HEK293 (cell line): ENCODE results near the gene PRUNE1.

Experiments
- CTCF ChIA-PET: fragments of 350-600 bp; formaldehyde crosslinking; extraction: SDS; loops from one replicate; lab custom pipeline; 2021; ENCODE audit warnings: antibody characterized with exemption; lab: Yijun Ruan, JAX
- POLR2A ChIA-PET: fragments of 300-600 bp; formaldehyde crosslinking; extraction: SDS; loops from one replicate; lab custom pipeline; 2020; ENCODE audit warnings: antibody characterized with exemption, inconsistent platforms; lab: Yijun Ruan, JAX
- H3K27ac ChIP-seq: fragments of 200-500 bp; sonication (Bioruptor generic); 2 replicates; pipeline ENCODE4 v1.5.1; 2014; ENCODE audit warnings: low read depth, low read length, control low read depth, inconsistent platforms; ENCODE audit errors: extremely low read depth
- H3K36me3 ChIP-seq, 2 experiments: fragments of 200-500 bp in 1 of 2; sonication (Bioruptor generic) in 1 of 2; 1 replicate in 1 of 2; 2 replicates in 1 of 2; pipeline ENCODE4 v1.5.1; 2014 to 2017; ENCODE audit warnings: inconsistent platforms in 2 of 2, low read length in 2 of 2; ENCODE audit not compliant: control insufficient read depth in 2 of 2, insufficient read depth in 1 of 2
- H3K4me1 ChIP-seq: fragments of 200-500 bp; sonication (Bioruptor generic); 2 replicates; pipeline ENCODE4 v1.5.1; 2014; ENCODE audit warnings: mild to moderate bottlenecking, low read length, inconsistent platforms; ENCODE audit not compliant: control insufficient read depth, insufficient read depth
- H3K4me3 ChIP-seq: 2 replicates; pipeline ENCODE4 v1.5.1; 2011; ENCODE audit warnings: low read depth, mild to moderate bottlenecking, control low read depth, low read length, moderate library complexity
- H3K9me3 ChIP-seq: fragments of 200-500 bp; sonication (Bioruptor generic); 2 replicates; pipeline ENCODE4 v1.5.1; 2014; ENCODE audit warnings: low read depth, low read length, inconsistent platforms; ENCODE audit not compliant: control insufficient read depth, insufficient read depth
- GFI1B ChIP-seq: fragments of 450-650 bp; formaldehyde crosslinking; IDR thresholded peaks from 2 replicates; pipeline ENCODE4 v1.5.1; 2016; ENCODE audit warnings: missing biosample characterization, missing genetic modification characterization
- KLF10 ChIP-seq: fragments of 450-650 bp; IDR thresholded peaks from 2 replicates; pipeline ENCODE4 v1.5.1; 2018; ENCODE audit warnings: missing biosample characterization, mild to moderate bottlenecking, missing genetic modification characterization
- REPIN1 ChIP-seq: fragments of 450-650 bp; formaldehyde crosslinking; IDR thresholded peaks from 2 replicates; pipeline ENCODE4 v1.5.1; 2017; ENCODE audit warnings: missing biosample characterization, missing genetic modification characterization, low read depth
- SCRT2 ChIP-seq: fragments of 450-650 bp; formaldehyde crosslinking; IDR thresholded peaks from 2 replicates; pipeline ENCODE4 v1.5.1; 2016; ENCODE audit warnings: missing biosample characterization, missing genetic modification characterization
- ZFP37 ChIP-seq: fragments of 450-650 bp; formaldehyde crosslinking; IDR thresholded peaks from 2 replicates; pipeline ENCODE4 v1.5.1; 2016; ENCODE audit warnings: missing biosample characterization, missing genetic modification characterization
- ZFP41 ChIP-seq: fragments of 450-650 bp; formaldehyde crosslinking; IDR thresholded peaks from 2 replicates; pipeline ENCODE4 v1.5.1; 2016; ENCODE audit warnings: missing biosample characterization, missing genetic modification characterization, borderline replicate concordance
- ZNF169 ChIP-seq: fragments of 450-650 bp; formaldehyde crosslinking; IDR thresholded peaks from 2 replicates; pipeline ENCODE4 v1.5.1; 2016; ENCODE audit warnings: missing biosample characterization, missing genetic modification characterization
- ZNF274 ChIP-seq, 2 experiments: fragments of 200-500 bp in 1 of 2; fragments of 450-650 bp in 1 of 2; sonication (Bioruptor generic) in 1 of 2; formaldehyde crosslinking in 1 of 2; IDR thresholded peaks; 2 replicates each; pipeline versions ENCODE4 v1.5.1 to v1.6.1; 2014 to 2016; ENCODE audit warnings: borderline replicate concordance in 1 of 2, inconsistent platforms in 1 of 2, low read length in 1 of 2, missing biosample characterization in 1 of 2, missing genetic modification characterization in 1 of 2
- ZNF366 ChIP-seq: fragments of 450-650 bp; formaldehyde crosslinking; conservative IDR thresholded peaks from 2 replicates; pipeline ENCODE4 v1.5.1; 2016; ENCODE audit warnings: missing biosample characterization, missing genetic modification characterization
- ZNF501 ChIP-seq: fragments of 450-650 bp; formaldehyde crosslinking; IDR thresholded peaks from 2 replicates; pipeline ENCODE4 v1.5.1; 2016; ENCODE audit warnings: missing biosample characterization, missing genetic modification characterization
- ZNF510 ChIP-seq: fragments of 450-650 bp; formaldehyde crosslinking; IDR thresholded peaks from 2 replicates; pipeline ENCODE4 v1.5.1; 2018; ENCODE audit warnings: mild to moderate bottlenecking, missing genetic modification characterization, missing biosample characterization; ENCODE audit not compliant: insufficient replicate concordance
- ZNF521 ChIP-seq: fragments of 450-650 bp; formaldehyde crosslinking; IDR thresholded peaks from 2 replicates; pipeline ENCODE4 v1.5.1; 2017; ENCODE audit warnings: missing biosample characterization, mild to moderate bottlenecking, missing genetic modification characterization
- ZNF624 ChIP-seq: fragments of 450-650 bp; formaldehyde crosslinking; IDR thresholded peaks from 2 replicates; pipeline ENCODE4 v1.5.1; 2017; ENCODE audit warnings: missing biosample characterization, missing genetic modification characterization
- ZNF837 ChIP-seq: fragments of 450-650 bp; formaldehyde crosslinking; IDR thresholded peaks from 2 replicates; pipeline ENCODE4 v1.5.1; 2016; ENCODE audit warnings: missing biosample characterization, missing genetic modification characterization
- TF ChIP-seq, protein P1 (sequence below): fragments of 450-650 bp; formaldehyde crosslinking; IDR thresholded peaks from 2 replicates; pipeline ENCODE4 v1.5.1; 2016; ENCODE audit warnings: missing biosample characterization, missing genetic modification characterization
- TF ChIP-seq, protein P2 (sequence below): fragments of 450-650 bp; formaldehyde crosslinking; IDR thresholded peaks from 2 replicates; pipeline ENCODE4 v1.5.1; 2016; ENCODE audit warnings: missing biosample characterization, missing genetic modification characterization
- TF ChIP-seq, protein P3 (sequence below): fragments of 450-650 bp; formaldehyde crosslinking; IDR thresholded peaks from 2 replicates; pipeline ENCODE4 v1.5.1; 2017; ENCODE audit warnings: missing biosample characterization, missing genetic modification characterization
- TF ChIP-seq, protein P4 (sequence below): fragments of 450-650 bp; formaldehyde crosslinking; IDR thresholded peaks from 2 replicates; pipeline ENCODE4 v1.5.1; 2016; ENCODE audit warnings: missing biosample characterization, missing genetic modification characterization
- TF ChIP-seq, protein P5 (sequence below): fragments of 450-650 bp; formaldehyde crosslinking; IDR thresholded peaks from 2 replicates; pipeline ENCODE4 v1.5.1; 2016; ENCODE audit warnings: missing biosample characterization, missing genetic modification characterization
- TF ChIP-seq, protein P6 (sequence below): fragments of 450-650 bp; formaldehyde crosslinking; IDR thresholded peaks from 2 replicates; pipeline ENCODE4 v1.5.1; 2017; ENCODE audit warnings: missing biosample characterization, missing genetic modification characterization
- TF ChIP-seq, protein P7 (sequence below): fragments of 450-650 bp; formaldehyde crosslinking; IDR thresholded peaks from 2 replicates; pipeline ENCODE4 v1.5.1; 2016; ENCODE audit warnings: missing biosample characterization, missing genetic modification characterization

Gene PRUNE1

DNA sequence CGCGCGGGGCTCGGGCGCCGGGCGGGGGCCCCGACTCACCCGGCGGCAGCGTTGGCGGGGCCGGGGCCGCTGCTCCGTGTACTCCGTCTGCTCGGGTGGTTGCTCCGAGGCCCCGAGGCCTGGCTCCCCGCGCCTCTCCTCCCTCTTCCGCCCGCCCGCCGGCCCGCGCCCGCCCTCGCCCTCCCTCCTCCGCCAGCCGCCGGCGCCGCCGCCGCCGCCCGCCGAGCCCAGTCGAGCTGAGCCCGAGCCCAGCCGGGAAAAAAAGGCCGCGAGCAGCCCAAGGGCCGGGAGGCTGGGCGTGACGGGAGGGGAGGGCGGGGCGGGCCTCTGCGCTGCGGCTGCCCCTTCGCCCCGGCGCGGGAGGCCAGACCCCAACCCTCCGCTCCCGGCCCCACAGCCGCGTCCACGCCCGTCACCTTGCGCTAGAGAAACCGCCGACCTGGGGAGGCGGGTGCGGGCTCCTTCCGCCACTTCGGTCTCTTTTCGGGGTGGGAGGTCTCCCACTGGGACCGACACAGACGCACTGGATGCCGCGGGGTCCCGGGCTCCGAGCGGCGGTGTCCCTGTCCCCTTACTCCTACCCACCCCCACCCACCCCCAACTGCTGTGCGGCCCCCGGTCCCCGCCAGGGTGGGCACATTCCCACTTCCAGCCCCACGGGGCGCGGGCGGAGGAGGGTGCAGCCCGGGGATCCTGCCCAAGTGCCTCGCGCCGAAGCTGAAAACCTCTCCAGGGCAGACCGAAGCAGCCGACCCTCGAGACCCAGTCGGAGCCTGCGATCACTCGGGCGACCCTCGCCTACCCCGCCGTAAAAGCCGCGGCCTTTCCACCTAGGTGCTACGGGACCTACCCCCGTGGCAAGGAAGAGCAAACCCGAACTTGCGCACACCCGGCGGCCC, 33.4 kb upstream of the PRUNE1 start, which contains the start of gene CERS2:
TSS of gene CERS2 (minus strand) at position 256 of the 899 bp plus-strand sequence. CDS start 5,745 bp downstream, outside the sequence.
- no peaks in the 10 kb centered on the region for H3K9me3 ChIP-seq
- peaks cover 26% of the 10 kb centered on the region for H3K4me1 ChIP-seq
- ChIA-PET CTCF (interaction anchor here (0.7 to 5.6 kb wide), 3 partner anchors 21 to 66 kb away, joined by 3 to 47 read pairs (median 5); partner anchors contain the start of gene MINDY1), POLR2A (interaction anchor here (0.5 to 1.7 kb wide), 3 partner anchors 9 to 1090 kb away, joined by 3 to 9 read pairs (median 3); partner anchors contain the start of gene MINDY1)
- H3K4me3 ChIP-seq = peak within 1 kb of the TSS; percentile 82
- peak within 1 kb of the TSS; percentile 81 for H3K27ac ChIP-seq
- peaks cover 0 to 3% of the 10 kb centered on the region in 2 experiments; a peak in 1 of 3 replicates for H3K36me3 ChIP-seq
- TF ChIP-seq ZNF366 (no peak), SCRT2 (tag by site-specific recombination) (no peak), ZNF521 (tag by site-specific recombination) (no peak), ZFP41 (tag by site-specific recombination) (no peak), ZNF274 (IDR thresholded peaks at IDR 0.05; ENCODE audit: low read length) (no peak), ZNF274 (tag by site-specific recombination; IDR thresholded peaks at IDR 0.05; ENCODE audit: borderline replicate concordance) (no peak), KLF10 (0 out of 2 replicates have a peak, but pooled peaks have one; percentile 37), GFI1B (tag by site-specific recombination) (no peak), ZNF624 (tag by site-specific recombination) (no peak), REPIN1 (no peak), ZFP37 (tag by site-specific recombination) (no peak), ZNF837 (no peak), ZNF510 (no peak), ZNF169 (tag by site-specific recombination) (no peak), ZNF501 (tag by site-specific recombination) (no peak)
- TF ChIP-seq, protein P1, sequence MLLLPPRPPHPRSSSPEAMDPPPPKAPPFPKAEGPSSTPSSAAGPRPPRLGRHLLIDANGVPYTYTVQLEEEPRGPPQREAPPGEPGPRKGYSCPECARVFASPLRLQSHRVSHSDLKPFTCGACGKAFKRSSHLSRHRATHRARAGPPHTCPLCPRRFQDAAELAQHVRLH (tag by site-specific recombination) = no peak
- TF ChIP-seq, protein P2, sequence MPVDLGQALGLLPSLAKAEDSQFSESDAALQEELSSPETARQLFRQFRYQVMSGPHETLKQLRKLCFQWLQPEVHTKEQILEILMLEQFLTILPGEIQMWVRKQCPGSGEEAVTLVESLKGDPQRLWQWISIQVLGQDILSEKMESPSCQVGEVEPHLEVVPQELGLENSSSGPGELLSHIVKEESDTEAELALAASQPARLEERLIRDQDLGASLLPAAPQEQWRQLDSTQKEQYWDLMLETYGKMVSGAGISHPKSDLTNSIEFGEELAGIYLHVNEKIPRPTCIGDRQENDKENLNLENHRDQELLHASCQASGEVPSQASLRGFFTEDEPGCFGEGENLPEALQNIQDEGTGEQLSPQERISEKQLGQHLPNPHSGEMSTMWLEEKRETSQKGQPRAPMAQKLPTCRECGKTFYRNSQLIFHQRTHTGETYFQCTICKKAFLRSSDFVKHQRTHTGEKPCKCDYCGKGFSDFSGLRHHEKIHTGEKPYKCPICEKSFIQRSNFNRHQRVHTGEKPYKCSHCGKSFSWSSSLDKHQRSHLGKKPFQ = no peak
- TF ChIP-seq, protein P3, sequence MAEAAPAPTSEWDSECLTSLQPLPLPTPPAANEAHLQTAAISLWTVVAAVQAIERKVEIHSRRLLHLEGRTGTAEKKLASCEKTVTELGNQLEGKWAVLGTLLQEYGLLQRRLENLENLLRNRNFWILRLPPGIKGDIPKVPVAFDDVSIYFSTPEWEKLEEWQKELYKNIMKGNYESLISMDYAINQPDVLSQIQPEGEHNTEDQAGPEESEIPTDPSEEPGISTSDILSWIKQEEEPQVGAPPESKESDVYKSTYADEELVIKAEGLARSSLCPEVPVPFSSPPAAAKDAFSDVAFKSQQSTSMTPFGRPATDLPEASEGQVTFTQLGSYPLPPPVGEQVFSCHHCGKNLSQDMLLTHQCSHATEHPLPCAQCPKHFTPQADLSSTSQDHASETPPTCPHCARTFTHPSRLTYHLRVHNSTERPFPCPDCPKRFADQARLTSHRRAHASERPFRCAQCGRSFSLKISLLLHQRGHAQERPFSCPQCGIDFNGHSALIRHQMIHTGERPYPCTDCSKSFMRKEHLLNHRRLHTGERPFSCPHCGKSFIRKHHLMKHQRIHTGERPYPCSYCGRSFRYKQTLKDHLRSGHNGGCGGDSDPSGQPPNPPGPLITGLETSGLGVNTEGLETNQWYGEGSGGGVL (tag by site-specific recombination) = peak; percentile 69; the same call in 1 of the 2 replicates
- TF ChIP-seq, protein P4, sequence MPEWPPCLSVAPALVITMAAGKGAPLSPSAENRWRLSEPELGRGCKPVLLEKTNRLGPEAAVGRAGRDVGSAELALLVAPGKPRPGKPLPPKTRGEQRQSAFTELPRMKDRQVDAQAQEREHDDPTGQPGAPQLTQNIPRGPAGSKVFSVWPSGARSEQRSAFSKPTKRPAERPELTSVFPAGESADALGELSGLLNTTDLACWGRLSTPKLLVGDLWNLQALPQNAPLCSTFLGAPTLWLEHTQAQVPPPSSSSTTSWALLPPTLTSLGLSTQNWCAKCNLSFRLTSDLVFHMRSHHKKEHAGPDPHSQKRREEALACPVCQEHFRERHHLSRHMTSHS (tag by site-specific recombination) = no peak
- TF ChIP-seq, protein P5, sequence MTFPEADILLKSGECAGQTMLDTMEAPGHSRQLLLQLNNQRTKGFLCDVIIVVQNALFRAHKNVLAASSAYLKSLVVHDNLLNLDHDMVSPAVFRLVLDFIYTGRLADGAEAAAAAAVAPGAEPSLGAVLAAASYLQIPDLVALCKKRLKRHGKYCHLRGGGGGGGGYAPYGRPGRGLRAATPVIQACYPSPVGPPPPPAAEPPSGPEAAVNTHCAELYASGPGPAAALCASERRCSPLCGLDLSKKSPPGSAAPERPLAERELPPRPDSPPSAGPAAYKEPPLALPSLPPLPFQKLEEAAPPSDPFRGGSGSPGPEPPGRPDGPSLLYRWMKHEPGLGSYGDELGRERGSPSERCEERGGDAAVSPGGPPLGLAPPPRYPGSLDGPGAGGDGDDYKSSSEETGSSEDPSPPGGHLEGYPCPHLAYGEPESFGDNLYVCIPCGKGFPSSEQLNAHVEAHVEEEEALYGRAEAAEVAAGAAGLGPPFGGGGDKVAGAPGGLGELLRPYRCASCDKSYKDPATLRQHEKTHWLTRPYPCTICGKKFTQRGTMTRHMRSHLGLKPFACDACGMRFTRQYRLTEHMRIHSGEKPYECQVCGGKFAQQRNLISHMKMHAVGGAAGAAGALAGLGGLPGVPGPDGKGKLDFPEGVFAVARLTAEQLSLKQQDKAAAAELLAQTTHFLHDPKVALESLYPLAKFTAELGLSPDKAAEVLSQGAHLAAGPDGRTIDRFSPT = no peak
- TF ChIP-seq, protein P6, sequence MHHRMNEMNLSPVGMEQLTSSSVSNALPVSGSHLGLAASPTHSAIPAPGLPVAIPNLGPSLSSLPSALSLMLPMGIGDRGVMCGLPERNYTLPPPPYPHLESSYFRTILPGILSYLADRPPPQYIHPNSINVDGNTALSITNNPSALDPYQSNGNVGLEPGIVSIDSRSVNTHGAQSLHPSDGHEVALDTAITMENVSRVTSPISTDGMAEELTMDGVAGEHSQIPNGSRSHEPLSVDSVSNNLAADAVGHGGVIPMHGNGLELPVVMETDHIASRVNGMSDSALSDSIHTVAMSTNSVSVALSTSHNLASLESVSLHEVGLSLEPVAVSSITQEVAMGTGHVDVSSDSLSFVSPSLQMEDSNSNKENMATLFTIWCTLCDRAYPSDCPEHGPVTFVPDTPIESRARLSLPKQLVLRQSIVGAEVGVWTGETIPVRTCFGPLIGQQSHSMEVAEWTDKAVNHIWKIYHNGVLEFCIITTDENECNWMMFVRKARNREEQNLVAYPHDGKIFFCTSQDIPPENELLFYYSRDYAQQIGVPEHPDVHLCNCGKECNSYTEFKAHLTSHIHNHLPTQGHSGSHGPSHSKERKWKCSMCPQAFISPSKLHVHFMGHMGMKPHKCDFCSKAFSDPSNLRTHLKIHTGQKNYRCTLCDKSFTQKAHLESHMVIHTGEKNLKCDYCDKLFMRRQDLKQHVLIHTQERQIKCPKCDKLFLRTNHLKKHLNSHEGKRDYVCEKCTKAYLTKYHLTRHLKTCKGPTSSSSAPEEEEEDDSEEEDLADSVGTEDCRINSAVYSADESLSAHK (tag by site-specific recombination) = no peak
- TF ChIP-seq, protein P7, sequence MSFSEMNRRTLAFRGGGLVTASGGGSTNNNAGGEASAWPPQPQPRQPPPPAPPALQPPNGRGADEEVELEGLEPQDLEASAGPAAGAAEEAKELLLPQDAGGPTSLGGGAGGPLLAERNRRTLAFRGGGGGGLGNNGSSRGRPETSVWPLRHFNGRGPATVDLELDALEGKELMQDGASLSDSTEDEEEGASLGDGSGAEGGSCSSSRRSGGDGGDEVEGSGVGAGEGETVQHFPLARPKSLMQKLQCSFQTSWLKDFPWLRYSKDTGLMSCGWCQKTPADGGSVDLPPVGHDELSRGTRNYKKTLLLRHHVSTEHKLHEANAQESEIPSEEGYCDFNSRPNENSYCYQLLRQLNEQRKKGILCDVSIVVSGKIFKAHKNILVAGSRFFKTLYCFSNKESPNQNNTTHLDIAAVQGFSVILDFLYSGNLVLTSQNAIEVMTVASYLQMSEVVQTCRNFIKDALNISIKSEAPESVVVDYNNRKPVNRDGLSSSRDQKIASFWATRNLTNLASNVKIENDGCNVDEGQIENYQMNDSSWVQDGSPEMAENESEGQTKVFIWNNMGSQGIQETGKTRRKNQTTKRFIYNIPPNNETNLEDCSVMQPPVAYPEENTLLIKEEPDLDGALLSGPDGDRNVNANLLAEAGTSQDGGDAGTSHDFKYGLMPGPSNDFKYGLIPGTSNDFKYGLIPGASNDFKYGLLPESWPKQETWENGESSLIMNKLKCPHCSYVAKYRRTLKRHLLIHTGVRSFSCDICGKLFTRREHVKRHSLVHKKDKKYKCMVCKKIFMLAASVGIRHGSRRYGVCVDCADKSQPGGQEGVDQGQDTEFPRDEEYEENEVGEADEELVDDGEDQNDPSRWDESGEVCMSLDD (tag by site-specific recombination) = no peak
